Mucosa of rectum (tissue), 2 donors: ENCODE data around the gene REEP6.
"Not testable (repeated sequence)": the region's sequence is repeated elsewhere in the genome, so short reads cannot be mapped to it uniquely, and the experiment has no call there.

Experiments used
- H3K27ac ChIP-seq, 2 donors: one replicate each; pipeline ENCODE4 v1.7.0; 2013; ENCODE audit warnings: inconsistent platforms in 2 of 2, low read depth in 2 of 2, low read length in 2 of 2
- H3K27me3 ChIP-seq, 2 donors: one replicate each; pipeline ENCODE4 v1.7.0; 2013; ENCODE audit warnings: low read length in 2 of 2; ENCODE audit not compliant: control insufficient read depth in 2 of 2, insufficient read depth in 2 of 2
- H3K36me3 ChIP-seq, 2 donors: one replicate each; pipeline ENCODE4 v1.7.0; 2013; ENCODE audit warnings: low read length in 2 of 2; ENCODE audit not compliant: control insufficient read depth in 2 of 2, insufficient read depth in 2 of 2
- H3K4me1 ChIP-seq, 2 donors: one replicate each; pipeline ENCODE4 v1.7.0; 2013; ENCODE audit warnings: low read length in 2 of 2, mild to moderate bottlenecking in 1 of 2; ENCODE audit not compliant: control insufficient read depth in 2 of 2, insufficient read depth in 2 of 2
- H3K4me3 ChIP-seq, 2 donors: one replicate each; pipeline ENCODE4 v1.7.0; 2013; ENCODE audit warnings: low read length in 2 of 2
- H3K9ac ChIP-seq, 2 donors: one replicate each; pipeline ENCODE4 v1.7.0; 2013; ENCODE audit warnings: low read length in 2 of 2, low read depth in 1 of 2, mild to moderate bottlenecking in 1 of 2
- H3K9me3 ChIP-seq, 2 donors: one replicate each; pipeline ENCODE4 v1.7.0; 2013; ENCODE audit warnings: low read length in 2 of 2; ENCODE audit not compliant: control insufficient read depth in 2 of 2
- donor health status: healthy.
- donor health status: Normal muscosa, but diverticular disease.

Gene REEP6

GRCh38 chr19:1533510-1534150, 42.6 kb downstream of the REEP6 start:
- no peaks in the 10 kb centered on the region for H3K27me3 ChIP-seq
- no peak overlapping the region for H3K9ac ChIP-seq
- no peaks in the 10 kb centered on the region for H3K36me3 ChIP-seq
- H3K9me3 ChIP-seq, result no peaks in the 10 kb centered on the region
- H3K27ac ChIP-seq, result no peak overlapping the region
- H3K4me3 ChIP-seq, result no peak overlapping the region
- H3K4me1 ChIP-seq, result no peaks in the 10 kb centered on the region

GRCh38 chr19:1534972-1535371, 44.0 kb downstream of the REEP6 start:
- Histone ChIP-seq H3K9ac (no peak overlapping the region), H3K4me3 (no peak overlapping the region), H3K27ac (no peak overlapping the region), H3K27me3 (no peaks in the 10 kb centered on the region), H3K4me1 (no peaks in the 10 kb centered on the region), H3K9me3 (no peaks in the 10 kb centered on the region), H3K36me3 (no peaks in the 10 kb centered on the region)

- not testable (repeated sequence) for H3K27me3 ChIP-seq, H3K27ac ChIP-seq, H3K9me3 ChIP-seq, H3K36me3 ChIP-seq, H3K4me1 ChIP-seq, H3K9ac ChIP-seq, H3K4me3 ChIP-seq
These were observed 44.7 kb downstream of the REEP6 start for GRCh38 chr19:1535699-1536098.

GRCh38 chr19:1538978-1539377, 48.0 kb downstream of the REEP6 start:
- H3K27me3 ChIP-seq, result no peaks in the 10 kb centered on the region
- no peak overlapping the region for H3K27ac ChIP-seq
- H3K9ac ChIP-seq, result no peak overlapping the region
- no peaks in the 10 kb centered on the region for H3K9me3 ChIP-seq
- no peaks in the 10 kb centered on the region for H3K4me1 ChIP-seq
- H3K36me3 ChIP-seq, result no peaks in the 10 kb centered on the region
- no peak overlapping the region for H3K4me3 ChIP-seq

GRCh38 chr19:1539749-1540148, 48.8 kb downstream of the REEP6 start:
- H3K27ac ChIP-seq, H3K9me3 ChIP-seq, H3K27me3 ChIP-seq: not testable (repeated sequence)

GRCh38 chr19:1540365-1540925, 49.5 kb downstream of the REEP6 start:
- H3K9ac ChIP-seq, result no peak overlapping the region
- H3K9me3 ChIP-seq, result no peaks in the 10 kb centered on the region
- H3K27ac ChIP-seq, result no peak overlapping the region
- no peaks in the 10 kb centered on the region for H3K36me3 ChIP-seq
- no peaks in the 10 kb centered on the region for H3K27me3 ChIP-seq
- no peak overlapping the region for H3K4me3 ChIP-seq
- H3K4me1 ChIP-seq, result no peaks in the 10 kb centered on the region

More at GRCh38 chr19:1539749-1540148, 48.8 kb downstream of the REEP6 start:
- H3K36me3 ChIP-seq, H3K4me3 ChIP-seq, H3K4me1 ChIP-seq, H3K9ac ChIP-seq: not testable (repeated sequence)
